Heart left ventricle (tissue), 13 donors: Measurements from ENCODE around the gene GGN.

ENCODE experiments used
- CTCF ChIP-seq, 12 donors: fragments of 200-600 bp; sonication (generic) in 4 of 12; IDR thresholded peaks; one replicate each; pipeline versions ENCODE4 v1.5.0 to v1.8.0; 2018 to 2022; ENCODE audit warnings: antibody characterized with exemption in 12 of 12, mild to moderate bottlenecking in 5 of 12
- POLR2A ChIP-seq, 2 donors: fragments of 450-650 bp; IDR thresholded peaks; one replicate each; pipeline ENCODE4 v1.6.1; 2017; ENCODE audit warnings: antibody characterized with exemption in 2 of 2, mild to moderate bottlenecking in 2 of 2, moderate library complexity in 2 of 2
- donor health status: ischemic (EF 13 %, LVEDD 7.1; RV severe dilation, severe dysfunction).
- donor health status: DM: no; HTN: yes; CAD: no.
- donor health status: DM: no; HTN: no; CAD: no.
- donor health status: ischemic (EF 25% LVEDD 6.9; RV normal size, moderate dysfunction).
- donor health status: ischemic (EF 25% LVEDD 5.7; RV mildly dilated, moderate dysfunction).
- donor health status: ischemic (EF 35%, LVEDD 5.7; RV mildly dilated, moderate dysfunction).
- donor health status: nonischemic (EF 11% LVEDD 7.7; RV severe dilation, severe dysfunction).
- donor health status: DM: yes; HTN: yes; CAD: no.
- donor health status: PGD.
- donor health status: ischemic (EF 29% LVEDD 5.4; RV normal size, mild dysfunction).
- donor health status: nonischemic (EF 23%, LVEDD 6.1; RV moderate dilation, normal function).

DNA sequence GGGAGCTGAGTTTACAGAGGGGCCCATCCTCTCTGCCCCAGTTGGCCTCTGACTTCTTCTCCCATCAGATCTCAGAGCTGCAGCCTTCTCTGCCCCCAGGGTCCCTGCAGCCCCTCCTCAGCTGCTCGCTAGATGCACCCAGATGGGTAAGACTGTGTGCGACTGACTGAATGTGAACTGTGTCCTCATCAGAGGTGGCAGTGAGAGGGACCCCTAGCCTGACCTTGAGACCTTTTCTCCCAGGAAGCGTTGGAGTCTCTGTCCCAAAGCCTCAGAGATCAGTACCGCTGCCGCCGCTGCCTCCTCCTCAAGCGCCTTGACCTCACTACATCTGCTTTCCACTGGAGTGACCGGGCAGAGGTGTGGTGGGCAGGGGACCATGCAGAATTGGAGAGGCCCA, 17.4 kb upstream of the GGN start:
- no peak for TF ChIP-seq CTCF (IDR thresholded peaks at IDR 0.05)
- no peak for TF ChIP-seq POLR2A (IDR thresholded peaks at IDR 0.05)
